K562 (cell line): ENCODE results near the gene ZNF740. TPM values are rescaled to one million over a fixed set of nuclear protein-coding genes. Genes with fewer than 3 reads are reported as not detected.
A peak's percentile ranks its signal among the peaks of the same experiment; 100 is the strongest.

ENCODE experiments used
- CBFB ChIP-seq: sonication (generic); formaldehyde crosslinking; IDR thresholded peaks from 2 replicates; pipeline ENCODE4 v1.4.0; 2020; ENCODE audit warnings: mild to moderate bottlenecking, missing genetic modification reagents
- CEBPG ChIP-seq, 3 experiments: fragments of 200-800 bp in 1 of 3; sonication (Bioruptor generic) in 1 of 3; sonication (generic) in 1 of 3; formaldehyde crosslinking in 1 of 3; IDR thresholded peaks in 2 of 3; conservative IDR thresholded peaks in 1 of 3; 2 replicates each; pipeline versions ENCODE4 v1.6.1 to v1.8.0; 2016 to 2022; ENCODE audit warnings: missing compliant biosample characterization in 2 of 3, missing genetic modification characterization in 2 of 3, mild to moderate bottlenecking in 1 of 3, missing genetic modification reagents in 1 of 3
- CXXC5 ChIP-seq: fragments of 250-450 bp; sonication (Bioruptor Pico); IDR thresholded peaks from 2 replicates; pipeline ENCODE4 v1.8.0; 2022; ENCODE audit warnings: inconsistent platforms, mild to moderate bottlenecking, moderate library complexity
- FOXP1 ChIP-seq: sonication (generic); formaldehyde crosslinking; IDR thresholded peaks from 2 replicates; pipeline ENCODE4 v1.8.0; 2022; ENCODE audit warnings: mild to moderate bottlenecking, missing genetic modification reagents
- HMGN3 ChIP-seq: IDR thresholded peaks from 2 replicates; pipeline ENCODE4 v1.6.1; 2011; ENCODE audit warnings: borderline replicate concordance, low read depth, mild to moderate bottlenecking, mixed read lengths, low read length; ENCODE audit not compliant: insufficient read length; ENCODE audit errors: extremely low read depth
- KDM1A ChIP-seq, 2 experiments: fragments of 450-650 bp; IDR thresholded peaks; 2 replicates each; pipeline ENCODE4 v1.6.1; 2016; ENCODE audit warnings: mild to moderate bottlenecking in 2 of 2
- KHSRP ChIP-seq: fragments of 450-650 bp; IDR thresholded peaks from 2 replicates; pipeline ENCODE4 v1.6.1; 2017
- MAZ ChIP-seq, 2 experiments: fragments of 450-650 bp in 1 of 2; sonication (generic) in 1 of 2; formaldehyde crosslinking; IDR thresholded peaks in 1 of 2; conservative IDR thresholded peaks in 1 of 2; 2 replicates each; pipeline versions ENCODE4 v1.4.0 to v1.5.0; 2020; ENCODE audit warnings: mild to moderate bottlenecking in 1 of 2, missing genetic modification reagents in 1 of 2
- MEIS2 ChIP-seq: fragments of 450-650 bp; IDR thresholded peaks from 2 replicates; pipeline ENCODE4 v1.6.1; 2014; ENCODE audit warnings: mild to moderate bottlenecking; ENCODE audit not compliant: partially characterized antibody
- PBX2 ChIP-seq, 2 experiments: IDR thresholded peaks in 1 of 2; conservative IDR thresholded peaks in 1 of 2; 2 replicates each; pipeline ENCODE4 v1.6.1; 2016; ENCODE audit warnings: low read depth in 2 of 2, mild to moderate bottlenecking in 1 of 2, missing compliant biosample characterization in 1 of 2, missing genetic modification characterization in 1 of 2, moderate library complexity in 1 of 2
- PRPF4 ChIP-seq: fragments of 200-400 bp; formaldehyde crosslinking; IDR thresholded peaks from one replicate; pipeline ENCODE4 v1.6.1; 2017; ENCODE audit warnings: low read length, low read depth, mild to moderate bottlenecking; ENCODE audit not compliant: insufficient read depth, poor library complexity, severe bottlenecking
- RBM34 ChIP-seq: fragments of 200-400 bp; formaldehyde crosslinking; IDR thresholded peaks from 2 replicates; pipeline ENCODE4 v1.6.1; 2018; ENCODE audit warnings: low read length, borderline replicate concordance; ENCODE audit not compliant: insufficient read depth
- SMARCB1 ChIP-seq: IDR thresholded peaks from 2 replicates; pipeline ENCODE4 v1.6.1; 2011; ENCODE audit warnings: improper control_type of control experiment, low read depth; ENCODE audit not compliant: insufficient read length
- ZBED1 ChIP-seq: IDR thresholded peaks from 2 replicates; pipeline ENCODE4 v1.6.1; 2014
- ZNF197 ChIP-seq: fragments of 200-800 bp; sonication (Bioruptor generic); IDR thresholded peaks from 2 replicates; pipeline ENCODE4 v1.6.1; 2016; ENCODE audit warnings: low read depth, missing genetic modification characterization, missing compliant biosample characterization
- ZNF324 ChIP-seq: fragments of 250-450 bp; sonication (Bioruptor Pico); IDR thresholded peaks from 2 replicates; pipeline ENCODE4 v1.4.0; 2020; ENCODE audit warnings: mild to moderate bottlenecking
- ZNF778 ChIP-seq: fragments of 450-650 bp; formaldehyde crosslinking; IDR thresholded peaks from 2 replicates; pipeline ENCODE4 v1.4.0; 2020; ENCODE audit warnings: mild to moderate bottlenecking, moderate library complexity
- polyA plus RNA-seq, 8 experiments: library from polyadenylated mRNA; depleted of rRNA in 4 of 8; stranded (reverse) in 5 of 8; unstranded in 3 of 8; fragments of >200 nt; fragmentation: Nextera tagmentation in 2 of 8; fragmentation: Illumina TruSeq in 1 of 8; extraction: Ambion mirVana in 2 of 8; extraction: Trizol in 1 of 8; gene quantifications; 2 replicates each; pipeline versions ENCODE4 v1.2.1 to v1.2.3, GENCODE V29; 2011 to 2014; ENCODE audit warnings: inconsistent platforms in 1 of 8, missing spikeins in 1 of 8
- total RNA-seq, 7 experiments: library from RNA; depleted of rRNA in 6 of 7; stranded (reverse); fragments of >200 nt in 6 of 7; fragmentation: Illumina TruSeq in 2 of 7; extraction: Trizol in 2 of 7; gene quantifications; 2 replicates each; pipeline versions ENCODE4 v1.2.1 to v1.2.3, GENCODE V29; 2011 to 2021; ENCODE audit warnings: low replicate concordance in 1 of 7
- TF ChIP-seq, protein P1 (sequence below): fragments of 250-450 bp; sonication (Bioruptor Pico); IDR thresholded peaks from 2 replicates; pipeline ENCODE4 v1.8.0; 2022; ENCODE audit warnings: inconsistent platforms, mild to moderate bottlenecking, moderate library complexity, borderline replicate concordance
- TF ChIP-seq, protein P2 (sequence below), 2 experiments: fragments of 450-650 bp; conservative IDR thresholded peaks; 2 replicates each; pipeline ENCODE4 v1.6.1; 2017; ENCODE audit warnings: mild to moderate bottlenecking in 2 of 2, moderate library complexity in 2 of 2

The ZNF740 gene
- total and polyA plus RNA-seq, 9 of the 15 experiments (the other 6 are each of a cell fraction or from before 2014, with no cell fraction given) = 0.57 to 46.4 (median 18.6) TPM

- TF ChIP-seq PBX2 (CRISPR knock-in tag; IDR thresholded peaks at IDR 0.05; ENCODE audit: low read depth) = no peak
- TF ChIP-seq PBX2 (tag; conservative IDR thresholded peaks at IDR 0.05; ENCODE audit: low read depth) = no peak
- no peak for TF ChIP-seq ZNF197 (CRISPR knock-in tag)
- TF ChIP-seq KDM1A (IDR thresholded peaks at IDR 0.05) = 0 out of 4 replicates have a peak, but pooled peaks of 1 of the 2 experiments have one; percentile 9
- TF ChIP-seq PRPF4 = no peak
- TF ChIP-seq MEIS2 = no peak
- no peak for TF ChIP-seq CBFB (CRISPR knock-in tag)
- no peak for TF ChIP-seq ZBED1
- no peak for TF ChIP-seq ZNF324 (CRISPR knock-in tag)
- TF ChIP-seq, protein P1, sequence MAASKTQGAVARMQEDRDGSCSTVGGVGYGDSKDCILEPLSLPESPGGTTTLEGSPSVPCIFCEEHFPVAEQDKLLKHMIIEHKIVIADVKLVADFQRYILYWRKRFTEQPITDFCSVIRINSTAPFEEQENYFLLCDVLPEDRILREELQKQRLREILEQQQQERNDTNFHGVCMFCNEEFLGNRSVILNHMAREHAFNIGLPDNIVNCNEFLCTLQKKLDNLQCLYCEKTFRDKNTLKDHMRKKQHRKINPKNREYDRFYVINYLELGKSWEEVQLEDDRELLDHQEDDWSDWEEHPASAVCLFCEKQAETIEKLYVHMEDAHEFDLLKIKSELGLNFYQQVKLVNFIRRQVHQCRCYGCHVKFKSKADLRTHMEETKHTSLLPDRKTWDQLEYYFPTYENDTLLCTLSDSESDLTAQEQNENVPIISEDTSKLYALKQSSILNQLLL (CRISPR knock-in tag) = no peak
- no peak for TF ChIP-seq RBM34
- TF ChIP-seq ZNF778 (CRISPR knock-in tag) = no peak
- no peak for TF ChIP-seq FOXP1
- no peak for TF ChIP-seq CXXC5 (CRISPR knock-in tag)
- TF ChIP-seq SMARCB1 = no peak
- no peak for TF ChIP-seq HMGN3
- TF ChIP-seq CEBPG (CRISPR knock-in tag; IDR thresholded peaks at IDR 0.05) = no peak
- no peak for TF ChIP-seq CEBPG (tag; conservative IDR thresholded peaks at IDR 0.05 in 1 of 2, IDR thresholded peaks at IDR 0.05 in 1 of 2)
- 0 out of 4 replicates have a peak, but pooled peaks of 1 of the 2 experiments have one; percentile 19 for TF ChIP-seq MAZ (CRISPR knock-in tag; conservative IDR thresholded peaks at IDR 0.05 in 1 of 2, IDR thresholded peaks at IDR 0.05 in 1 of 2)
- TF ChIP-seq, protein P2, sequence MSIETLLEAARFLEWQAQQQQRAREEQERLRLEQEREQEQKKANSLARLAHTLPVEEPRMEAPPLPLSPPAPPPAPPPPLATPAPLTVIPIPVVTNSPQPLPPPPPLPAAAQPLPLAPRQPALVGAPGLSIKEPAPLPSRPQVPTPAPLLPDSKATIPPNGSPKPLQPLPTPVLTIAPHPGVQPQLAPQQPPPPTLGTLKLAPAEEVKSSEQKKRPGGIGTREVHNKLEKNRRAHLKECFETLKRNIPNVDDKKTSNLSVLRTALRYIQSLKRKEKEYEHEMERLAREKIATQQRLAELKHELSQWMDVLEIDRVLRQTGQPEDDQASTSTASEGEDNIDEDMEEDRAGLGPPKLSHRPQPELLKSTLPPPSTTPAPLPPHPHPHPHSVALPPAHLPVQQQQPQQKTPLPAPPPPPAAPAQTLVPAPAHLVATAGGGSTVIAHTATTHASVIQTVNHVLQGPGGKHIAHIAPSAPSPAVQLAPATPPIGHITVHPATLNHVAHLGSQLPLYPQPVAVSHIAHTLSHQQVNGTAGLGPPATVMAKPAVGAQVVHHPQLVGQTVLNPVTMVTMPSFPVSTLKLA (conservative IDR thresholded peaks at IDR 0.05) = no peak
- no peak for TF ChIP-seq KHSRP
Measured at GRCh38 chr12:53211476-53212381, 31.2 kb downstream of the ZNF740 start (continued).
